Breast epithelium (tissue), 4 donors: ENCODE data around the gene MYO1B. TPM values are rescaled to one million over a fixed set of nuclear protein-coding genes. Genes with fewer than 3 reads are reported as not detected.

Experiments
- DNase-seq, 2 donors: peaks; one replicate each; pipeline ENCODE4 v3.0.0-alpha.2; 2019; ENCODE audit warnings: low spot score in 2 of 2
- H3K27ac ChIP-seq, 2 donors: fragments of 200-600 bp; sonication (generic) in 1 of 2; one replicate each; pipeline ENCODE4 v1.5.1; 2016 to 2019; ENCODE audit warnings: mild to moderate bottlenecking in 1 of 2
- H3K27me3 ChIP-seq, 2 donors: fragments of 200-600 bp; sonication (generic) in 1 of 2; one replicate each; pipeline versions ENCODE4 v1.5.1 to v1.6.0; 2017 to 2019; ENCODE audit warnings: control low read depth in 1 of 2, mild to moderate bottlenecking in 1 of 2
- H3K36me3 ChIP-seq: fragments of 200-600 bp; one replicate; pipeline ENCODE4 v1.5.1; 2019
- H3K4me1 ChIP-seq, 2 donors: fragments of 200-600 bp; sonication (generic); one replicate each; pipeline ENCODE4 v1.5.1; 2016 to 2019; ENCODE audit warnings: control low read depth in 1 of 2
- H3K4me3 ChIP-seq, 3 donors: fragments of 200-600 bp; sonication (generic); 1 replicate in 2 of 3; 2 replicates in 1 of 3; pipeline ENCODE4 v1.5.1; 2016 to 2019; ENCODE audit warnings: mild to moderate bottlenecking in 3 of 3, moderate library complexity in 2 of 3
- H3K9me3 ChIP-seq, 2 donors: fragments of 200-600 bp; sonication (generic) in 1 of 2; one replicate each; pipeline ENCODE4 v1.5.1; 2016 to 2019; ENCODE audit warnings: control low read depth in 1 of 2
- CTCF ChIP-seq, 3 donors: fragments of 450-650 bp; IDR thresholded peaks; one replicate each; pipeline ENCODE4 v1.5.1; 2016 to 2017; ENCODE audit warnings: antibody characterized with exemption in 3 of 3, mild to moderate bottlenecking in 3 of 3, moderate library complexity in 3 of 3
- POLR2A ChIP-seq: fragments of 450-650 bp; IDR thresholded peaks from one replicate; pipeline ENCODE4 v1.6.1; 2016; ENCODE audit warnings: antibody characterized with exemption, mild to moderate bottlenecking, moderate library complexity
- POLR2AphosphoS5 ChIP-seq, 3 donors: sonication (generic); formaldehyde crosslinking; IDR thresholded peaks; one replicate each; pipeline ENCODE4 v1.6.1; 2017; ENCODE audit warnings: antibody characterized with exemption in 3 of 3
- intact Hi-C: fragments of 100-400 bp; cut with DNase I; formaldehyde crosslinking; loops from one replicate; pipeline ENCODE4 v1.15.1; 2023; ENCODE audit warnings: low total_unique reads
- total RNA-seq, 3 donors: library from RNA; depleted of rRNA; stranded (reverse); fragments of >200 nt; gene quantifications; one replicate each; pipeline ENCODE4 v1.1.0, GENCODE V29; 2016

MYO1B gene
- total RNA-seq, 3 donors from 2014 or later = 34.1 to 73.9 (median 63.9) TPM

GRCh38 chr2:191268596-191268995 lies 23.4 kb downstream of the MYO1B start:
- H3K27ac ChIP-seq = no peak overlapping the region

GRCh38 chr2:191270306-191271161 lies 25.3 kb downstream of the MYO1B start:
- Histone ChIP-seq H3K36me3 (no peaks in the 10 kb centered on the region), H3K4me3 (no peak overlapping the region), H3K9me3 (no peaks in the 10 kb centered on the region), H3K27me3 (no peaks in the 10 kb centered on the region), H3K4me1 (no peaks in the 10 kb centered on the region), H3K27ac (no peak overlapping the region)
- no peak for TF ChIP-seq POLR2AphosphoS5 (IDR thresholded peaks at IDR 0.05)
- TF ChIP-seq POLR2A = no peak
- no peak for TF ChIP-seq CTCF (IDR thresholded peaks at IDR 0.05)
- DNase-seq = no peak
- intact Hi-C loops = no loop called here

More at GRCh38 chr2:191268596-191268995, 23.4 kb downstream of the MYO1B start:
- H3K27me3 ChIP-seq = no peaks in the 10 kb centered on the region
- DNase-seq = no peak
- no peaks in the 10 kb centered on the region for H3K9me3 ChIP-seq
- H3K36me3 ChIP-seq = no peaks in the 10 kb centered on the region
- intact Hi-C loops = no loop called here
- no peak overlapping the region for H3K4me3 ChIP-seq
- no peak for TF ChIP-seq CTCF (IDR thresholded peaks at IDR 0.05)
- TF ChIP-seq POLR2A = no peak
- no peak for TF ChIP-seq POLR2AphosphoS5 (IDR thresholded peaks at IDR 0.05)
- H3K4me1 ChIP-seq = no peaks in the 10 kb centered on the region

GRCh38 chr2:191272064-191272463 lies 26.9 kb downstream of the MYO1B start:
- H3K27me3 ChIP-seq = no peaks in the 10 kb centered on the region
- no peak overlapping the region for H3K4me3 ChIP-seq
- H3K9me3 ChIP-seq = no peaks in the 10 kb centered on the region
- no peak for DNase-seq
- H3K4me1 ChIP-seq = no peaks in the 10 kb centered on the region
- H3K27ac ChIP-seq = no peak overlapping the region
- no peaks in the 10 kb centered on the region for H3K36me3 ChIP-seq
- intact Hi-C loops = no loop called here
- TF ChIP-seq POLR2AphosphoS5 (IDR thresholded peaks at IDR 0.05) (no peak), CTCF (IDR thresholded peaks at IDR 0.05) (no peak), POLR2A (no peak)

GRCh38 chr2:191274413-191274815 lies 29.2 kb downstream of the MYO1B start:
- no peak overlapping the region for H3K4me3 ChIP-seq
- no peaks in the 10 kb centered on the region for H3K9me3 ChIP-seq
- H3K4me1 ChIP-seq = no peaks in the 10 kb centered on the region
- no peaks in the 10 kb centered on the region for H3K36me3 ChIP-seq
- DNase-seq = no peak
- no peak for TF ChIP-seq POLR2AphosphoS5 (IDR thresholded peaks at IDR 0.05)
- TF ChIP-seq CTCF (IDR thresholded peaks at IDR 0.05) = no peak
- TF ChIP-seq POLR2A = no peak
- intact Hi-C loops = no loop called here
- H3K27ac ChIP-seq = no peak overlapping the region
- no peaks in the 10 kb centered on the region for H3K27me3 ChIP-seq

GRCh38 chr2:191276792-191277465 lies 31.7 kb downstream of the MYO1B start:
- TF ChIP-seq POLR2A (no peak), CTCF (IDR thresholded peaks at IDR 0.05) (no peak), POLR2AphosphoS5 (IDR thresholded peaks at IDR 0.05) (no peak)
- intact Hi-C loops = no loop called here

More at GRCh38 chr2:191276792-191277465, 31.7 kb downstream of the MYO1B start:
- H3K9me3 ChIP-seq = no peaks in the 10 kb centered on the region
- no peak overlapping the region for H3K27ac ChIP-seq
- H3K27me3 ChIP-seq = no peaks in the 10 kb centered on the region
- H3K4me3 ChIP-seq = no peak overlapping the region
- DNase-seq = no peak
- H3K36me3 ChIP-seq = no peaks in the 10 kb centered on the region
- no peaks in the 10 kb centered on the region for H3K4me1 ChIP-seq
